Activated CD8-positive, alpha-beta T cell treated with anti-CD3 and anti-CD28 coated beads for 36 hours (primary cell): ENCODE measurements around the gene GPC6. TPM values are rescaled to one million over a fixed set of nuclear protein-coding genes. Genes with fewer than 3 reads are reported as not detected.

Experiments used
- ATAC-seq: fragments of 200-7000 bp; cut with Tn5 transposase; one replicate; pipeline ENCODE4 v1.10.0; 2021; ENCODE audit warnings: mild to moderate bottlenecking, moderate library complexity
- CTCF ChIA-PET: fragments of 350-600 bp; sonication (Branson Sonifier 250); formaldehyde crosslinking; loops from one replicate; lab custom pipeline; 2021; ENCODE audit warnings: antibody characterized with exemption; lab: Charles Lee
- POLR2A ChIA-PET: fragments of 350-600 bp; sonication (Branson Sonifier 250); formaldehyde crosslinking; loops from one replicate; lab custom pipeline; 2021; ENCODE audit warnings: antibody characterized with exemption; lab: Charles Lee
- DNase-seq: peaks from one replicate; pipeline ENCODE4 v3.0.0-alpha.2; 2020
- H3K27ac Mint-ChIP-seq: one replicate; pipeline ENCODE4 v1.8.0; 2021; ENCODE audit warnings: mild to moderate bottlenecking, mixed read lengths
- H3K27me3 Mint-ChIP-seq: one replicate; pipeline ENCODE4 v1.8.0; 2021; ENCODE audit warnings: mixed read lengths
- H3K36me3 Mint-ChIP-seq: one replicate; pipeline ENCODE4 v1.8.0; 2021; ENCODE audit warnings: low read depth, mixed read lengths
- H3K4me1 Mint-ChIP-seq: one replicate; pipeline ENCODE4 v1.8.0; 2021; ENCODE audit warnings: low read depth, mixed read lengths
- H3K4me3 Mint-ChIP-seq: one replicate; pipeline ENCODE4 v1.8.0; 2021; ENCODE audit warnings: mild to moderate bottlenecking, moderate library complexity, mixed read lengths
- H3K9me3 Mint-ChIP-seq: one replicate; pipeline ENCODE4 v1.8.0; 2021; ENCODE audit warnings: mixed read lengths
- intact Hi-C: fragments of 100-400 bp; cut with micrococcal nuclease; formaldehyde crosslinking; loops from one replicate; pipeline ENCODE4 v1.10.0; 2022
- total RNA-seq, 2 experiments: library from RNA; stranded (reverse); gene quantifications; one replicate each; pipeline ENCODE4 v1.2.3, GENCODE V29; 2021
- TF ChIP-seq, protein P1 (sequence below): fragments of 200-600 bp; IDR thresholded peaks from one replicate; pipeline ENCODE4 v1.8.0; 2022; ENCODE audit warnings: antibody characterized with exemption, mild to moderate bottlenecking

The GPC6 gene
- total RNA-seq, 2 experiments from 2014 or later, result not detected

DNA sequence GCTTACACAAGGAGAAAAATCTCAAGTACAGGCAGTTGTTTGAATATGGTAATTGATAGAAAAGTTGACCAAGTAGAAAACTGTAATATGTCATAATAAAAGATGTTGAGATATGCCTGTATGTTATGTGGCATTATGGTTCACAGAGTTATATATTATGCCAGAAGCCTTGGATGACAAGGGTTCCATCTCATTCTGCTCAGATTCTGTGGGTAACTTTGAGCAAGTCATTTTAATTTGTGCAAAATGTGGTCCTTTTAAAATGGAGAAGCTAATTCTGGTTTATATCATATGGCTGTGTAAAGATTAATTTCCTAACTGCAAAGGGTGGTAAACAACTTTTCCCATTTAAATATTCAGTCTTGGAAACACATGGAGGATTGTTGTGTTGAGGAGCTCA is 180.9 kb downstream of the GPC6 start:
- ChIA-PET CTCF (no interaction called here), POLR2A (no interaction called here)
- Mint-ChIP-seq H3K36me3 (no peaks in the 10 kb centered on the region), H3K27ac (no peak overlapping the region), H3K9me3 (no peaks in the 10 kb centered on the region), H3K27me3 (no peaks in the 10 kb centered on the region), H3K4me1 (no peaks in the 10 kb centered on the region), H3K4me3 (no peak overlapping the region)
- DNase-seq (no peak), ATAC-seq (no peak)
- intact Hi-C loops, result no loop called here
- TF ChIP-seq, protein P1, sequence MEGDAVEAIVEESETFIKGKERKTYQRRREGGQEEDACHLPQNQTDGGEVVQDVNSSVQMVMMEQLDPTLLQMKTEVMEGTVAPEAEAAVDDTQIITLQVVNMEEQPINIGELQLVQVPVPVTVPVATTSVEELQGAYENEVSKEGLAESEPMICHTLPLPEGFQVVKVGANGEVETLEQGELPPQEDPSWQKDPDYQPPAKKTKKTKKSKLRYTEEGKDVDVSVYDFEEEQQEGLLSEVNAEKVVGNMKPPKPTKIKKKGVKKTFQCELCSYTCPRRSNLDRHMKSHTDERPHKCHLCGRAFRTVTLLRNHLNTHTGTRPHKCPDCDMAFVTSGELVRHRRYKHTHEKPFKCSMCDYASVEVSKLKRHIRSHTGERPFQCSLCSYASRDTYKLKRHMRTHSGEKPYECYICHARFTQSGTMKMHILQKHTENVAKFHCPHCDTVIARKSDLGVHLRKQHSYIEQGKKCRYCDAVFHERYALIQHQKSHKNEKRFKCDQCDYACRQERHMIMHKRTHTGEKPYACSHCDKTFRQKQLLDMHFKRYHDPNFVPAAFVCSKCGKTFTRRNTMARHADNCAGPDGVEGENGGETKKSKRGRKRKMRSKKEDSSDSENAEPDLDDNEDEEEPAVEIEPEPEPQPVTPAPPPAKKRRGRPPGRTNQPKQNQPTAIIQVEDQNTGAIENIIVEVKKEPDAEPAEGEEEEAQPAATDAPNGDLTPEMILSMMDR, result no peak

DNA sequence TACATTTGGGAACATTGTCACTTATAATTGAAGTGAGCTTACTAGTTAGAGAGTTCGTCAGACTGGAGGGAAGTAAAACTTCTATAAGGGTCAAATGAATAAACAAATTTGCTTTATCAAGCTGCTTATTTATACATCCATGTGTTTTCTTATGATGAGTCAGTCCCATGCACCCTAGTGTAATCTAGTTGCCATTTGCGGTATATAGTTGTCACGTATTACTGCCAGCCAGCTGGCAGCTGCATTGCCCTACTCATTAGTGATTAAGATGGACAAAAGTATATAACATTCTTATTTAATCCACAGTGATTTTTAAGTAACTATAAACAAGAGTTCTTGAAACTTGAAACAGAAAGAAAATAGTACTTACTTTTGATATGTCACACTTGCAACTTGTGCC is 182.4 kb downstream of the GPC6 start:
- ChIA-PET CTCF (no interaction called here), POLR2A (no interaction called here)
- no peak overlapping the region for H3K27ac Mint-ChIP-seq
- H3K27me3 Mint-ChIP-seq, result no peaks in the 10 kb centered on the region
- TF ChIP-seq, protein P1, result no peak
- H3K9me3 Mint-ChIP-seq, result no peaks in the 10 kb centered on the region
- no peak overlapping the region for H3K4me3 Mint-ChIP-seq
- no peak for DNase-seq
- intact Hi-C loops, result no loop called here
- no peak for ATAC-seq
- H3K36me3 Mint-ChIP-seq, result no peaks in the 10 kb centered on the region
- no peaks in the 10 kb centered on the region for H3K4me1 Mint-ChIP-seq

DNA sequence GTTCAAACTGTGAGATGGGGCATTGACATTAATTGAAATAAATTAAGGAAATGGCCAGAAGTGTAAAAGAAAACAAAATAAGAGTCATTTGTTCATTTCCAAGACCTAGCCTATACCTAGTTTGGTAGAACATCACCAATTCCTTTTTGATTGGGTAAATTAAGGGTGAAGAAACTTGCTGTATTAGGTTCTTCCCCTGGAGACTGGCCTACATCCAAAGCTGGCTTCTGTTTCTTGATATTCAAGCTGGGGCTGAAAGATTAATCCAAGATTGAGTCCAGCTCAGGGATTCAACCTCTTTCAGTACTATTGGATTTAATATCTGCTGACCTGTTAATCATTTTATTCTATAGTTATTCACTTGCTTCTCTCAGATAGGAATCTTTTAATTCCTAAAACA is 183.2 kb downstream of the GPC6 start:
- intact Hi-C loops, result no loop called here
- Mint-ChIP-seq H3K4me3 (no peak overlapping the region), H3K4me1 (no peaks in the 10 kb centered on the region), H3K9me3 (no peaks in the 10 kb centered on the region), H3K27ac (no peak overlapping the region), H3K27me3 (no peaks in the 10 kb centered on the region), H3K36me3 (no peaks in the 10 kb centered on the region)
- ChIA-PET POLR2A (interaction anchor here (0.8 kb wide), 1 partner anchor 826 kb away, joined by 3 read pairs; no protein-coding TSS in a partner anchor), CTCF (no interaction called here)
- DNase-seq (no peak), ATAC-seq (no peak)
- TF ChIP-seq, protein P1, result no peak

DNA sequence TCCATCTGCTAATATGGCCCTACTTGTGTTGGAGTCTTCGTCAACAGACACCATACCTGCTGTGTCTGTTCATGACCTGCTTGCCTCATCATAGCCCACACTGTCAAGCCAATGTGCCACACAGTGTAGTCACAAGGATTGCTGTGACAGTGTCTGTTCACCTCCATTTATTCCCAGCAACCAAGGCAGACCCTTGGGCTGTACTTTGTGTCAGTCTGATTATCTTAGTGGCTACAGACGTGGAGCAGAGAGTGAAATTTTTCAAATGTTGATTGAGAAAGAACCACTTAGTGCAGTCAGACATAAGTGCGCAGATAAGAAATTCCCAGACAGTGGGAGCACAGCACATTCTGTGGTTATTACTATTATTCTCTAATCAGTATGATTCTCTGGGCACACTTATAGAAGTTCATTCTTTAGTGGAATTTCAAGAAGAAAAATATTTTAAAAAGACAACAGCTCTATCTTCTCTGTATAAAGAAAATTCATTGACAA is 184.6 kb downstream of the GPC6 start:
- Mint-ChIP-seq H3K9me3 (no peaks in the 10 kb centered on the region), H3K36me3 (no peaks in the 10 kb centered on the region), H3K4me1 (no peaks in the 10 kb centered on the region), H3K27me3 (no peaks in the 10 kb centered on the region), H3K27ac (no peak overlapping the region), H3K4me3 (no peak overlapping the region)
- DNase-seq (no peak), ATAC-seq (no peak)
- CTCF ChIA-PET, result no interaction called here
- POLR2A ChIA-PET, result no interaction called here
- intact Hi-C loops, result no loop called here
- TF ChIP-seq, protein P1, result no peak

DNA sequence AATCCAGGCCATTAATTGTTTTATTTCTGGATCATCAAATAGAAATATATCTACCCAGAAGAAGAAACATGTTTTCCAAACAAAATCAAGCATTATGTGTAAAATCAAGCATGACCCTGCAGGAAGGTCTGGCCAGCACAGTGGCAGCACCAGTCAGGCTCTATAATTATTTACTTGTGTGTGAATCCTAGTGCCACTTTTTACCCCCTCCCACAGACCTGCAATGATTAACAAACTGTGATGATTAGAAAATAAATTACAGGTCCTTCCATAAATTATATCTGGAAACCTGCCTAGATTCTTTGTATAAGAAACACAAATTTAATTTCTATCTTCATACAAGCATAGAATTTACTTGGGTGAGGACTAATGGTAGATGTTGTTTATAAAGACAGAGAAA is 186.1 kb downstream of the GPC6 start:
- DNase-seq (no peak), ATAC-seq (no peak)
- no peak overlapping the region for H3K27ac Mint-ChIP-seq
- TF ChIP-seq, protein P1, result no peak
- H3K27me3 Mint-ChIP-seq, result no peaks in the 10 kb centered on the region
- POLR2A ChIA-PET, result no interaction called here
- H3K9me3 Mint-ChIP-seq, result no peaks in the 10 kb centered on the region
- CTCF ChIA-PET, result no interaction called here
- H3K4me3 Mint-ChIP-seq, result no peak overlapping the region
- H3K36me3 Mint-ChIP-seq, result no peaks in the 10 kb centered on the region
- intact Hi-C loops, result no loop called here
- H3K4me1 Mint-ChIP-seq, result no peaks in the 10 kb centered on the region
